NCI-H2081 treated with DMSO at 0.1 percent for 48 hours (cell line): Measurements from ENCODE around the gene TSHZ1.
"Not testable (repeated sequence)": the region's sequence is repeated elsewhere in the genome, so short reads cannot be mapped to it uniquely, and the experiment has no call there.

Experiments used
- DNase-seq: peaks from one replicate; lab custom pipeline; 2025; lab: John Stamatoyannopoulos, UW

The TSHZ1 gene

DNA sequence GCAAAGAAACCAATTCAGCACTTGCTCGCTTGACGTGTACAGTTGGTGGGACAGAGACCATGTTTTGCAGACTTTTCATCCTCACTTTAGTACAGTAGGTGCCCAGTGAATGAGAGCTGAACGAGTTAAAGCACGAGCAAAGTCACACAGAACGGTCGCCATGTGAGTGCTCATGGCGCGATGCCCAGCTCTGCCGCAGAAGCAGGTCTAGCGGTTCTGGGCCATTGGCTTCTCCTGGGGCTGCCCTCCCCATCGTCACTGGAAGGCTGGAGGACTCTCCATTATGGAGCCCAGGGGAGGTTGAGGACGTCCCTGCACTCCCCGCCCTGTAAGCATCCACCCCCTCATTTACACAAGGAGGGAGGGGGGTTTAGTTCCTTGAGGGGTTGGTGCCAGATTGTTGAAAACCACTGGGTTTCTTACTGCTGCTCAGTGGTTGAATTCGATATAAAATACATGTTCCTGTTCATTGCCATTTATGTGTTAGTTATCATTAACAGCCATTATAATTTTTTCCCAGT lies 26.6 kb upstream of the TSHZ1 start:
- DNase-seq: no peak

DNA sequence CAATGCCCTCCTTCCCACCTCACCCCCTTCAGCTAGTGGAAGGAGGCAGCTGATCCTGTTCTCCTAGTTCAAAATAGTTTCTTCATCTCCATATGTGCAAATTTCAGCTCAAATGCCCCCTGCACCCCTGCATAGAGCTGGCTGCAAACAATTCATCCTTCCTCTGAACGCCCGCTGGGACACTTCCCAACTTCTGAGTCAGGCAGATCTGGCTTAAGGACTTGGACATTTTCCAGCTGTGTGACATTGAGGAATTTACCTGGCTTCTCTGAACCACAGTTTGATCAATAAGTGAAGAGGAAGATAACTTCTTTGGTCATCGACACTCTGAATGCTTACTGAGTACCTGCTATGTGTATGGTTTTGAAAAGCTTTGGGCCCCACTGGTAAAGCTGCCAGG lies 25.1 kb upstream of the TSHZ1 start:
- DNase-seq: no peak

DNA sequence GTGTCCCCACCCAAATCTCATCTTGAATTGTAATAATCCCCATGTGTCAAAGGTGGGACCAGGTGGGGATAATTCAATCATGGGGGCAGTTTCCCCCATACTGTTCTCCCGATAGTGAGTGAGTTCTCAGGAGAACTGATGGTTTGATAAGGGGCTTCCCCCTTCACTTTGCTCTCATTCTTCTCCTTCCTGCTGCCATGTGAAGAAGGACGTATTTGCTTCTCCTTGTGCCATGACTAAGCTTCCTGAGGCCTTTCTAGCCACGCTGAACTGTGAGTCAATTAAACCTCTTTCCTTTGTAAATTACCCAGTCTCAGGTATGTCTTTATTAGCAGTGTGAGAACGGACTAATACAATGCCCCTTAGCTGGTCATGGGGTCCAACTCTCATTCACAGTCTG lies 22.9 kb upstream of the TSHZ1 start:
- not testable (repeated sequence) for DNase-seq

DNA sequence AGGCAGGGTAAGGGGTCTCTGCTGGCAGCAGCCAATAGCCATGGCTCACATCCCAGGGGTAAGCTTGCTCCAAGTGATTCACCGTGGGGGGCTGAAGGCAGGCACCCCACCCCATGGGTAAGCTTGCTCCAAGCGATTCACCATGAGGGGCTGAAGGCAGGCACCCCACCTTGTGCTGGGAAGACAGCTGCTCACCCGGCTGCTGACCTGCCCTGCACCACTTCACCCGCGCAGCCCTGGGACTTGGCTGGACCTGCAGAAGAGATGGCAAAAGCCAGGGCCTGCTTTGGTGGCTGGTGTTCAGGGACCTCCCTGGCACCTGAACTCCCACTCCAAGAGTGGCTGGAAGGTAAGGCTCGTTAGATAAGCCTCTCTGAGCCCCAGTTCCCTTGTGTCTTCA lies 20.9 kb upstream of the TSHZ1 start:
- no peak for DNase-seq

DNA sequence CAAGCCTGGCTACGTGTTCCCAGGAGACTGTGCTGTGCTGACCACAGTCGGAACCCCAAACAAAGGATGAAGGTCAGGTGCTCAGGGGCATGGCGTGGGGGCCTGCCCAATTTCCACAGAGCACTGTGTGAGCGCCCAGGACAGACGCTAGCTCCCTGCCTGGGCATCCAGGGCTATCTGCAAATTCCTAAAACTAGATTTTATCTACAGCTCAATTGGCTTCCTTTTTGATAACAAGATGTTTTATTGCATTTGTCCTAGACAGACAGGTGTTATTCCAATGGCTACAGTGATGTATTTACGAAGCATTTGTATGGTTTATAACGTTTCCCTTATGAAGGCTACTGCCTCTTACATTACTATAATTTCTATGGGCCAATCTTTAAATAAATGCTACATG lies 17.7 kb upstream of the TSHZ1 start:
- no peak for DNase-seq

DNA sequence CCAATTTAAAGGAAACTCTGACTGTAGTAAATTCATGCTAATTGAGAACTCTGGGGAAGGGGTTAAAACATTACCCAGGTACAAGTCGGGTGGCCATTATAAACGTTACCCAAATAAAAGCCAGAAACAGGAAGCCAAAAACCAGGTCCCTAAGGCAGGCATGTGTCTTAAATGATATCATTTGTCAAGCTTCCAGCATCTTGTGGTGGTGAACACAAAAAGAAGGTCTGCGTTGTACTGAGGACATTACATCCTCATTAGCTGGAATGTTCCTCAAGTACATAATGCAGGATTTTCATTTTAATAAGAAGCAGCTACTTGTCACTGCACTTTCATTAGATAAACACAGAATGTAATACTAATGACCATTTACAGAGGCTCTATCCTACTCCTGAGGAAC lies 12.6 kb upstream of the TSHZ1 start:
- no peak for DNase-seq

DNA sequence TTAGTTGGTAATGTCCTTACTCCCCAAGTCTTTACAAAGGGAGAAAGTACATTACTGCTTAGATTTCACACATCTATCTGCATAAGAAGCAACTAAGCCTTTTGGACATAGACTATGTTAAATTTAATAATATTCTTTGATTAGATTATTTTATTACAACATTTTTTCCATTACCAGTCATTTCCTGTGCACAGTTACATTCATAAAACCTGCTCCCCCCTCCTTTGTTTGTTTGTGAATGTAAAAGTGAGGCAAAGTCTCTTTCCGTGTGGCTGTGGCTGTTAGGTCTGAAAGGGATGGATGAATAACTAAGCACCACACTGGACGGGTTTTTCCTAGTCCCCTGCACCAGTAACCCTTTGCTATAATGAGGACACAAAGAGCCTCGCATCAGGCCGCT lies 11.3 kb upstream of the TSHZ1 start:
- no peak for DNase-seq

DNA sequence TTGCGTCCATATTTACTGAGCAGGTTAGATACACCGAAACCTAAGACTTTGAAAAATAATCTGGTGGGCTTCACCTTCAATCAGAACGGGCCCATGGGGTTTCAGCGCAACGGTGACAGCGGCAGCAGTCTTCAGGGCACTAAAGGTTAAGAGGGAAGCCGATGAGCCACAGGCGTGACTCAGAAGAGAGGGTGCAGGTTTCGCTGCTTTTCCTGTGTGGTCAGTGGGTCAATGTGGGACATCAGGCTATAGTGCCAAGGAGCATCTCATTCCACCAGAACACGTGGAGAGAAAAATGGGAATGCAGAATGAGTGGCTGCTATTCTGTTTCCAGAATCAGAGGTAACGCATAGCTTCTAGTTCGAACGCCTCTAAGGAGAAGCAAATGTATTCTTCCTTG lies 10.5 kb upstream of the TSHZ1 start:
- DNase-seq: no peak

DNA sequence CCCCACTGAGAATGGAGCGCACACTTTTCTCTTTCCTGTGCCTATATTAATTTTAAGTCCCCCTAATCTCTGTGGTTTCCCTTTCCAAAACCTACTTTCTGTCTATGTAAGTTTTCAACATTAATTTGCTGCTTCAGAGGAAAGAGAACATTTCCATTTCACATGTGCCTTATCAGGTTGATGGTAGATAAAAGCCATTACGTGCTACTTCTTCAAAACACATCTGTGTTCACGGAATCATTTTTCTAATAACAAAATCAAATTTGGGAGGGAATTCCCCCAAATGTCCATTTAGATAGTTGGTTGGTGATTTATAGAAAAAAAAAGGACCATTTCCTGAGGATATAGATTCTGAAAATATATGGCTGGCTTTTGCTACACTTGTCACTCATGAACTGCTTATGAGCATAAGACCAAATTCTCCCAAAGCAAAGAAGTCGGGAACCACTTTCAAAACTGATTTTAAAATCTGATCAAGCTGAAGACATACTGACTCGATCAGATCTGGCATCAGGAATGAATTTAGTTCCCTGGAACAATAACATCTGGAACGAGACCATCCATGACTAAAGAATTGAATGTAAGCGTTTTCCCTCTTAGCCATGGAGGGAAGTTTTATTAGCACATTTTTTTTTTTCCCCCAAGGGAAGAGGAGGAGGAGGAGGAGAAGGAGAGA lies 9.9 kb upstream of the TSHZ1 start:
- no peak for DNase-seq

DNA sequence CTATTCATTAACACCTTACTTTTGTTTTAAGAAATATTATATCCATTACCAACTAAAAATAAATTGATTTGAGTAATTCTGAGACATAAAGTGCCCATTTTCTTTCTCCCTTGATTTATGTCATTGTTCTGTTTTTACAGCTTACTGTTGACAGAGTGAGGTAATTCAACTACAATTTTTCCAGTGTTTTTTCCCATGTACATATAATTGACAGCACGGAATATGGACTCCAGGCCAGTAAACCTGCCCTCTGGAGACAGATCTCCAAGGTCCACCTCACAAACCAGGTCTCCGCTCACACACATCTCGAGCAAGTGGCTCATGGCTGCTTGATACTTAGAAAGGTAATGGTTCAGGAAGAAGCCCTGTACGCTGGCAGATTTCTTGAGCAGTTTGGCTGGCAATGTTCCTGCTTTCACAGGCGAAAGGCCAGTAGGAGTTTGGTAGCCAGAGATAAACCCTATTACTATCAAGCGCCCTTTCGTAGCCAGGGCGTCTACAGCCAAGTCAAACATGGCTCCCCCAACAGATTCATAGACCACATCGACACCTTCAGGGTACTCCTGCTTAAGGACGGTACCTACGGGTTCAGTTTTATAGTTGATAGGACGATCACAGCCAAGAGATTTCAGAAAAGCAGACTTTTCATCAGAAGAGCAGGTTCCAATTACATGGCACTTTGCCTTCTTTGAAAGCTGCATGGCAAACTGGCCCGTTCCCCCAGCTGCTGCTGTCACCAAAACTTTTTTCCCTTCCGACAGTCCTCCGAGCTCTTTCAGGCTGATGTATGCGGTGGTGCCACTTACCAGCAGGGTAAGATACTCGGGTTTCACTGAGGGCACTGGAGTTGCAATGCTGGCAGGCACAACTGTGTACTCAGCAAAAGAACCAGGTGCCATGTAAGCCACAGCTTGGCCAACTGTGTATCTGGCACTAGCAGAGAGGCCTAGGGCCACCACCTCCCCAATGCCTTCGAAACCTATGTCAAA lies 9.0 kb upstream of the TSHZ1 start:
- DNase-seq: no peak

DNA sequence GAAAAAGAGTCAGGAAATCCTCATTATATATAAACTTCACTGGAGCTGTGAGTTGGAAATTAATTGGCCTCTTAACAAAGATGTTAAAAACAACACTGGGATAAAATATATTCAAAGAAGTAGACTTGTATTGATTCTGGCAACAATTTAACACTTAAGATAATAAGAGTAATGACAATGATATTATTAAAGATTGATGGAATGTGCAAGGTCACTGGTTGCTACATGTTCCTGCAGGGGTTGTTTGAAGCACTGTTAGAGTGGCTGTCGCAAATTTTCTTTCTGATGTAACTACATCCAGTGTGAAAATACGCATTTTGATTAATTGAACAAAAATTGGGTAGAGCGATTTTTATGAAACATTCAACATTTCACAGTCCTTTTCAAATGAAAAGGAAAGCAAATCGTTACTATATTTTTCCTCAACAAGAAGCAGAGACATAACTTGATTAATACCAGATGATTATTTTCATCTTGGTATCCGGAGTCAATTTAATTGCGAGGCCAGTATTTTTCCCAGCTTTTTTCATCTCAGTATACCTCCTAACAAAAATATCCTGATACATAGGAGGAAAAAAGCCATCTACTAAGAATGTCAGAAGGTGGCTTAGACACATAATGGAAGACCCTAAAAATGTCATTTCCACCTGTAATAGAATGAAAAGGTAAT lies 7.8 kb upstream of the TSHZ1 start:
- no peak for DNase-seq

DNA sequence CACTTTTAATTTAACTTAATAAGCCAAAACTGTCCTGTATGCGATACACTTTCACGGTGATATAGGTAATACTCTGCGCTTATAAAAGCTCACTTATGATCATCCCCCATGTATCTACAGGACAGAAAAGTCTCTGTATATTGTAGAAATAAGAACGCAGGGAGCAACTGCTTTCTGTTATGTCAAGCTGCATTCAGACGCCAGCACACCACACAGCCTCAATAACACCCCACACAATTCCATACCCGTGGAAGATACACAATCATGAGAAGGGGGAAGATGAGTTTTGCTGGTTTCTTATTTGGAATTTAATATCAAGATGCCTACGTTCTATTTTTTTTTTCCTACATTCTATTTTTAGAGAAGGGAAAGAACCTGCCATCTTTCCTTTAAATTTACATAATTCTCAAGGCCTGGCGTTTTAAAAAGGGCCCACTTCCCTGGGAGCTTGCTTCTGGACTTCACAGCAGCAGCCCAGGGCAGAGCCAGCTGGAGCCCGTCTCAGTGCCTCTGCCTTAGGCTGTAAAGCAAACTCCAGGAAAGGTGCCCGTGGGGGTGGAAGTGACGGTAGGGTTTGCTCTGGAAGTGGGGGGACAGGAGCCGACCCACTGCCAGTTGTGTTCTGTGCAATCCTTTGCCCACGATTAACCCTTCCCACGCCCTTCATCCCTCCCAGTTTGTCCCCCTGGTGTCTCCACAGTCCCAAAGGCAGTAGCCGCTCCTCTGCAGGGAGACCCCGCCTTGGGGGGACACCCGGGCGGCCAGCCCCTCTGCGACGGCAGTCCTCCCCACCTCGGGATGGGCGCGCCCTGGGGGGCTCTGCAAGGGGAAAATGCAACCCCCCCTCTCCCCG lies 7.0 kb upstream of the TSHZ1 start:
- no peak for DNase-seq

DNA sequence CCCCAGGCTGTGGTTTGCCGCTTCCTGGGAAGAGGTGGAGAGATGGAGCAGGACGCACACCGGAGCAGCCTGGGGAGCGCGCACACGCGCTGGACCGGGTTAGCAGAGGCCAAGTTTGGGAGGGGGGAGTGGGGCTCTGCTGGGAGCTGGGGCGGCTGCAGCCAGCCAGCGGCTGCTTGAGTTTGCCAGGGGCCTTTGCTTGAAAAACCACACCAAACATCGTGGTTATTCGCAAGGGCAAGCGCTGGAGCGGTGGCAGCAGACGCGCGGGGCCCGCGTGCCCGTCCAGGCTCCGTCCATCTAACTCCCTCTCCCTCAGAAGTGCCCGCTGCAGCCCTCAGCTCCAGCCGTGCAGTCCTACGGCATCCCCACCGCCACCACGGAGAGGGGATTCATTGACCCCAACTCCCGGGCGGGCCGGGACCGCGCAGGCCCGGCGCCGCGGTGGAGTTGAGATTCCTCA lies 6.3 kb upstream of the TSHZ1 start:
- no peak for DNase-seq

DNA sequence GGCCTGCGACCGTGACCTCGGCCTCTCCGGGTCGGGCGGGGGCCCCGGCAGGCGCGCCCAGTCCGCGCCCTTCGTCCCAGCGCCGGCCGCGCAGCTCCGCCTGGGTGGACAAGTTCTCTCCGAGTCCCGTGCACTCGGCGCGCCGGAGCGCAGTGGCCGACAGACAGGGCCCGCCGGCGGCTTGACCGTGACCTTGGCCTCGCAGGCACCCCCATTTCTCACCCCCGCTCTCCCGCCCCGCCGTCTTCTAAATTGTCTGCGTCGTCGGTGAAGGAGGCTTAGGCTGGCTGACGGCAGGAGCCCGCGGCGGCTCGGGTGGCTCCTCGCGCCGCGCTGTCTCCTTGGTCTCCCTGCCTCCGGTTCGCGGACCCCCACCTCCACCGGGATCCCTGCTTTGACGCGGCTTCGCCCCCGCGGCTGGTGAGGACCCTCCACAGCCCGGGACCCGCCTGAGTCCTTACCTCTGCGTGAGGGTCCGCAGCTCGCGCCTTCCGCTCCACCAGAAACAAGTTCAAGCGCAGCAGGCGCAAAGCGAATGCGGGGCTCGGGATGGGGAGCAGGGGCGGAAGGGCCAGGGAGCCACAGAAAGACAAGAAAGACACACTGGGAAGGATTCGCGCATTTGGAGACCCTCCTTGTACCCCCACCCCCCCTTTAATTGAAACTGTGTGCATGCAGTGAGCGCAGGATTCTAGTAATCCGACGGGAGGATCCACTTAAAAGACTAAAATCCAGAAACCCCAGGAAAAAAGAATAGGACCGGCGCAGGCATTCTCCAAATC lies 5.7 kb upstream of the TSHZ1 start:
- DNase-seq: no peak

DNA sequence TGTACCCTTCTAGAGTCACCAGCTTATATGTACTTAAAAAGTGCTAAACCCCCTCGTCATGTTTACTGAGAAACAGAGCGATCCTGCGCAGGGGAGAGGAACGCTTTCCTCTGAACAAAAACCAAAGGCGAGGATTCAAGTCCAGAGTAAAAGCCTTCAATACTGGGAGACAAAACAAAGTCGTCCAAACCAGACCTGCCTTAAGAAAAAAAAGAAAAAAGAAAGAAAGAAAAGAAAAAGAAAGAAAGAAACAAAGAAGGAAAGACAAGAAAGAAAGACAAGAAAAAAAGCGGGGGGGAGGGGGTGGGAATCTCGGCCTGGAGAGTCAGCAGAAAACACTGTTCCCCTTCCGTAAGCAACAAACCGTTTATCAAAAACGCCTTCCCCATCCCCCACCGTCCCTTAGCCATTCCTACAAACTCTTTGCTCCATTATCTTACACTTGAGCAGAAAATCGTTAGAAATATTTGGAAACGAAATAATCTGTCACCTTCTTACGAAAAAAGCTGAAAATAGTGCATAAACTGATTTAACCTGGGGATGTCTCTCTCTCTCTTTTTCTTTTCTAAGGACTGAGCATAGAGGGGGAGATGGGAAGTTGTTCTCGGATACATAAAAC lies 5.0 kb upstream of the TSHZ1 start:
- no peak for DNase-seq

DNA sequence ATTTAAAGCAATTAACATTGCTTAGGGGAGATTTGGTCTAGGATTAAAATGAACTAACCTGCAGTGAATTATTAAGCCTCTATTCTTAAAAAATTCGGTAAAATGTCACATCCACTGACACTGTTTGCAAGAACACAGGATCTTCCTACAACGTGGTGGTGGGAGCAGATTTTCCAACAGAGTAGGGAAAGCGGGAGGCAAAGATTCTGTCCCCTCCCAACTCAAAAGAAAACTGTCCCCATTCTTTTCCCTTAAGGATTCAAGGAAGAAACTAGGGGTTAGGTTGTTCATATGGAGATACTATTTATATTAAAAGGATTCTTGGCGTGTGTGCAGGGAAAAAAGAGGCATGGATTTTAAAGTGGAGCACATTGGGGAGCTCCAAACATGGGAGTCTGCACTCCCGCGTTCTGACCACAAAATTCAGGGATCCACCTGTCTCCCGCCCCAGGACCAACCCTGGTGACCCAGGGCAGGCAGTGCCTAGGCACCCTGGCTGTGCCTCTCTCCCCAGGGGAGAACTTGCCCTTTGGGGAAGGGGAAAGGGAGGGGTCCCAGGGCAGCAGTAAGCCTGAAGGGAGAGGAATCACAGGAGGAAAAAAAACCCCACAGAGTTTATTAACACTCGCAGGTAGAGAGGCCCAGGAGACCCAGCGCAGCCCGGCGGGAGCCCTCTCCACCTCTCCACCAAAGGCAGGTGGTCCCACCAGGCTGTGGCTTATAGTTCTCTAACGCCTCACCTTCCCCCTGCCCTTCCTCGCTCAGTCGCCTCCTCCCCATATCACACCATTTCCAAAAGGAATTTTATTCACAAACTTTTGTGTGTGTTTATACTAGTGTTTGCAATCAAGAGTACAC lies 3.9 kb upstream of the TSHZ1 start:
- DNase-seq: no peak

DNA sequence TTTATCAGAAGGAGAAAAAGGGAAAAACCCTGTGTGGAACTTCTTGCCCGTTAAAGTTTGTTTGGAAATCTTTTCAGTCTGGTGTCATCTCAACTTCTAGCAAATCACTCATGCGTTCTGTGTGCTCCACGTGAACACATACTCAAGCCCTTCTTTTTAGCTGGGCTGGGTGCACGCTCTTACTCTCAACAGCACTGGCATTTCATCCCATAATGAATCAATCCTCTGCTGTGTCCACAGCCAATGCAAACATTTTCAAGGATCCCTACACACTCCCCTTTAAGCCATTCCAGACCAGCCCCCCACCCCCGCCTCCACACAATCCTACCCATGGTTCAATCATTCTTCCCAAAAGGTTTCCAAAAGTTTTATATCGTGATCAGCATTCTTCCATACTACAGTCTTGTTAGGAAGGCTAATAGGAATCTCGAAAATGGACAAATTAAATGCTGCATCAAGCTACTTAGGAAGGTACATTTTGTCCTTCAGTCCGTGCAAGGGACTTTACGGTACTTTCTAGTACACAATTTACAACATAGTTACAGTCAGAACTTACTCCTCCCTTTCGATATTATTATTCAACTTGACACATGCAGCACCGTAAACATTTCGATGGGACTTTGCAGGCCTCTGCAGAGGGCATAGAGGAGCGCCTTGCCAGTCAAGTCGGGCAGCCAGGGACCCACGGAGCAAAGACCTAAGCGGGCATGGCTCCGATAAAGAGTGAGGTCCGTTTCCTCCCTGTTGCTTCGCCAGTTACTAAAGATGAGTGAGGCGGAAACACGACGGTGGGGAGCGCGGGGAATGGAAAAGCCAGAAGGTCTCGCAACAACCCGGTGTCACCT lies 3.1 kb upstream of the TSHZ1 start:
- DNase-seq: no peak

DNA sequence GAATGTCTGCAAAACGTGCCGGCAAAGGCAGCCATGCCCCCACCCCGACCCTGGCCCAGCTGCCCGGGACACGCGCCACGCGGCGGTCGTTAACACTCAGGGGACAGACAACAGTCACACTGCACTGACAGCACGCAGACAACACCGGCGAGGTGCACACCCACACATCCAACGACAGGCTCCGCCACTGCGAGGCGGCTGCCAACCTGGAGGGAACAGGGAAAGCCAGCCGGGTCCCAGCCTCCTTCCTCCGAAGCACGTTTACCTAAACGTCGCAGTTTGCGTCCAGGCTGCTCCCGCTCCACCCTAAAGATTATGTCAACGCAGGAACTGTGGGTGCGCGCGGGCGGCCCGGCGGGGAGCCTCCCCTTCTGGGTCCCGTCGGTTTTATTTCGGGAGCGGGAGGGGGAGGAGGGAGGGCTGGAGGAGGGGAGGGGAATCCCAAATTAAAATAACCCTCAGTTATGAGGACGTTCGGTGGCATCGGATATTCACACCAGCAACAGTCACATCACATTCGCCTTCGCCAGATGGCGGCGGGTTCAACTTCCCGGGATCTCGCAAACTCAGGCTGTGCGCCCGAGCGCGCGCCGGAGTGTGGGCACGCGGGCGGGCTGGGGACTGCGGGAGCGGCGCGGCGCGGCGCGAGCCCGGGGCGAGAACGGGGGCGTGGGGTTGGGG lies 2.3 kb upstream of the TSHZ1 start:
- no peak for DNase-seq
